A673 (cell line): ENCODE results near the gene TECPR2. TPM values are rescaled to one million over a fixed set of nuclear protein-coding genes. Genes with fewer than 3 reads are reported as not detected.
A peak's percentile ranks its signal among the peaks of the same experiment; 100 is the strongest.
"Not testable (repeated sequence)": the region's sequence is repeated elsewhere in the genome, so short reads cannot be mapped to it uniquely, and the experiment has no call there.

Source experiments
- BruUV-seq: library from RNA; stranded (reverse); fragments of 400-500 nt; replicated peaks from 2 replicates; lab custom pipeline; 2021; lab: Mats Ljungman, UMichigan
- CTCF ChIA-PET: fragments of 300-600 bp; sonication (Branson Sonifier 250); formaldehyde crosslinking; loops from one replicate; lab custom pipeline; 2022; ENCODE audit warnings: antibody characterized with exemption; lab: Charles Lee
- POLR2A ChIA-PET: fragments of 300-600 bp; sonication (Branson Sonifier 250); formaldehyde crosslinking; loops from one replicate; lab custom pipeline; 2022; ENCODE audit warnings: antibody characterized with exemption; ENCODE audit not compliant: low non-redundant PET; lab: Charles Lee
- DNase-seq: peaks from one replicate; pipeline ENCODE4 v3.0.0-alpha.2; 2015; ENCODE audit warnings: low spot score
- H3K27ac ChIP-seq: fragments of 200-600 bp; sonication (generic); 2 replicates; pipeline ENCODE4 v1.5.1; 2016; ENCODE audit warnings: mixed run types, low read depth, mild to moderate bottlenecking, mixed read lengths, antibody characterized with exemption, low read length; ENCODE audit not compliant: poor library complexity, severe bottlenecking
- H3K27me3 ChIP-seq: fragments of 200-600 bp; sonication (generic); replicated peaks from 2 replicates; pipeline ENCODE4 v1.6.1; 2017; ENCODE audit warnings: mixed run types, low read depth, mild to moderate bottlenecking, mixed read lengths, antibody characterized with exemption, low read length; ENCODE audit not compliant: insufficient read depth, poor library complexity
- H3K36me3 ChIP-seq: fragments of 200-600 bp; sonication (generic); 2 replicates; pipeline ENCODE4 v1.6.1; 2016; ENCODE audit warnings: mixed run types, mild to moderate bottlenecking, mixed read lengths, antibody characterized with exemption, low read length; ENCODE audit not compliant: insufficient read depth, poor library complexity, severe bottlenecking
- H3K4me1 ChIP-seq: fragments of 200-600 bp; sonication (generic); 2 replicates; pipeline ENCODE4 v1.6.1; 2017; ENCODE audit warnings: mixed run types, mild to moderate bottlenecking, mixed read lengths, antibody characterized with exemption, low read length; ENCODE audit not compliant: insufficient read depth, poor library complexity, severe bottlenecking
- H3K4me3 ChIP-seq: fragments of 200-600 bp; sonication (generic); 2 replicates; pipeline ENCODE4 v1.5.1; 2016; ENCODE audit warnings: low read depth, mixed run types, mild to moderate bottlenecking, mixed read lengths, low read length; ENCODE audit not compliant: poor library complexity, severe bottlenecking
- H3K9me3 ChIP-seq: fragments of 200-600 bp; sonication (generic); 2 replicates; pipeline ENCODE4 v1.6.1; 2016; ENCODE audit warnings: mixed run types, low read depth, mild to moderate bottlenecking, mixed read lengths, antibody characterized with exemption, low read length; ENCODE audit not compliant: poor library complexity, severe bottlenecking
- EZH2 ChIP-seq: fragments of 200-600 bp; sonication (generic); IDR thresholded peaks from 2 replicates; pipeline ENCODE4 v1.6.1; 2017; ENCODE audit warnings: borderline replicate concordance, low read depth, mild to moderate bottlenecking, mixed read lengths, antibody characterized with exemption, low read length; ENCODE audit not compliant: poor library complexity, severe bottlenecking
- intact Hi-C: fragments of 100-400 bp; cut with micrococcal nuclease; formaldehyde crosslinking; loops from one replicate; pipeline ENCODE4 v1.10.0; 2022; ENCODE audit not compliant: unreplicated experiment
- microRNA-seq: library from miRNA; unstranded; fragments of <30 nt; microRNA quantifications from one replicate; pipeline ENCODE4 v1.2.0, GENCODE V29; 2021
- total RNA-seq: library from RNA; stranded (reverse); gene quantifications from 2 replicates; pipeline ENCODE4 v1.2.3, GENCODE V29; 2021
- TF ChIP-seq, protein P1 (sequence below): fragments of 300-800, 200-600 bp; sonication (generic); conservative IDR thresholded peaks from 2 replicates; pipeline ENCODE4 v1.5.1; 2017; ENCODE audit warnings: low read depth, mild to moderate bottlenecking, antibody characterized with exemption, low read length, moderate library complexity, mixed read lengths

Gene TECPR2
- total RNA-seq, 1 experiment from 2014 or later: 22.1 TPM

DNA sequence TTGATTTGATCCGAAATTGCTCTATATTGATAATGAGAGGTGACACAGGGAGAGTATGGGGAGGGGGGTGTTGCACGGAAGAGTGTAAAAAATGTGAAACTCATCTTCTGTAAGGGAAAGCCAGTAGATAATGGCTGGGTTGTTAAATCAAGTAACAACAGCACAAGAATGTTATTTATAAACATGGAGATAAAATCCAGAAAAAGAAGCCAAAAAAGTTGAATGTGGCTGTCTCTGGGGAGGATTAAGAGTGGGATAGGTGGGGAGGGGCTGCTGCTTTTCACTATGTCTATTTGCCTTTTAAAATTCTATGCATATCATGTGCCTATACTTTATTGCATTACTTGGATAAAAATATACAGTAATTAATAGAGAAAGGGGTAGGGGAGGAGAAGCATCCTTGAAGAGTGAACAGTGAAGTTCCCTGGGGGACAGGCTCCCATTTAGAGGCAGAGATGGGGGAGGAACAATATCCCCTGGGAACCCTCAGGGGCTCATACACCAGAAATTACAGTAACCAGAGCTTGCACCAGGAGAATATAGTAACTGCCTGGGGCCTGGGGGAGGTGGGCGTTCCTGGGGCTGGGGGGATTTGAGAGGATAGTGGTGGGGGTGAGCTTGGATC is 186.0 kb downstream of the TECPR2 start:
- no TSS peak for BruUV-seq
- H3K4me3 ChIP-seq: no peak overlapping the region
- H3K9me3 ChIP-seq: no peaks in the 10 kb centered on the region
- intact Hi-C loops: no loop called here
- TF ChIP-seq, protein P1, sequence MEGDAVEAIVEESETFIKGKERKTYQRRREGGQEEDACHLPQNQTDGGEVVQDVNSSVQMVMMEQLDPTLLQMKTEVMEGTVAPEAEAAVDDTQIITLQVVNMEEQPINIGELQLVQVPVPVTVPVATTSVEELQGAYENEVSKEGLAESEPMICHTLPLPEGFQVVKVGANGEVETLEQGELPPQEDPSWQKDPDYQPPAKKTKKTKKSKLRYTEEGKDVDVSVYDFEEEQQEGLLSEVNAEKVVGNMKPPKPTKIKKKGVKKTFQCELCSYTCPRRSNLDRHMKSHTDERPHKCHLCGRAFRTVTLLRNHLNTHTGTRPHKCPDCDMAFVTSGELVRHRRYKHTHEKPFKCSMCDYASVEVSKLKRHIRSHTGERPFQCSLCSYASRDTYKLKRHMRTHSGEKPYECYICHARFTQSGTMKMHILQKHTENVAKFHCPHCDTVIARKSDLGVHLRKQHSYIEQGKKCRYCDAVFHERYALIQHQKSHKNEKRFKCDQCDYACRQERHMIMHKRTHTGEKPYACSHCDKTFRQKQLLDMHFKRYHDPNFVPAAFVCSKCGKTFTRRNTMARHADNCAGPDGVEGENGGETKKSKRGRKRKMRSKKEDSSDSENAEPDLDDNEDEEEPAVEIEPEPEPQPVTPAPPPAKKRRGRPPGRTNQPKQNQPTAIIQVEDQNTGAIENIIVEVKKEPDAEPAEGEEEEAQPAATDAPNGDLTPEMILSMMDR: no peak
- no peak for TF ChIP-seq EZH2
- H3K27ac ChIP-seq: peak overlapping the region; percentile 25
- ChIA-PET CTCF (interaction anchor here (0.7 kb wide), 1 partner anchor 478 kb away, joined by 12 read pairs; no protein-coding TSS in a partner anchor), POLR2A (no interaction called here)
- peaks cover 36% of the 10 kb centered on the region for H3K4me1 ChIP-seq
- no peaks in the 10 kb centered on the region for H3K27me3 ChIP-seq
- no peak for DNase-seq
- H3K36me3 ChIP-seq: no peaks in the 10 kb centered on the region

GRCh38 chr14:102550927-102551401 is 188.2 kb downstream of the TECPR2 start:
- H3K4me3 ChIP-seq, H3K27ac ChIP-seq, H3K9me3 ChIP-seq, POLR2A ChIA-PET, intact Hi-C loops, H3K27me3 ChIP-seq, BruUV-seq, CTCF ChIA-PET, H3K36me3 ChIP-seq, DNase-seq: not testable (repeated sequence)
- H3K4me1 ChIP-seq: peaks cover 32% of the 10 kb centered on the region

Small RNA genes lying within 50 kb of the gene (microRNA-seq; reads per million reads assigned to microRNA genes)
- gene MIR4309: not detected

Other genes with a start within 250 kb of the TECPR2 start
- gene WDR20, start 223.0 kb upstream of the TECPR2 start, total RNA-seq: 28.3 and 35.8 TPM in 2 replicates
- gene MOK, start 57.8 kb upstream of the TECPR2 start, total RNA-seq: 27.4 and 29.1 TPM in 2 replicates
- 13.5 and 16.0 TPM in 2 replicates for gene ZNF839, start 43.2 kb upstream of the TECPR2 start, total RNA-seq
- gene CINP, start 51 bp upstream of the TECPR2 start, total RNA-seq: 46.6 and 48.2 TPM in 2 replicates
- gene ANKRD9, start 146.8 kb downstream of the TECPR2 start, total RNA-seq: 28.0 and 35.9 TPM in 2 replicates
- 97.8 and 102 TPM in 2 replicates for gene RCOR1, start 229.7 kb downstream of the TECPR2 start, total RNA-seq